HepG2 (cell line): ENCODE data around the gene TLN1. TPM values are rescaled to one million over a fixed set of nuclear protein-coding genes. Genes with fewer than 3 reads are reported as not detected.

Source experiments
- ATF4 ChIP-seq, 2 experiments: fragments of 450-650 bp in 1 of 2; sonication (generic) in 1 of 2; formaldehyde crosslinking; IDR thresholded peaks; 2 replicates each; pipeline versions ENCODE4 v1.5.0 to v1.8.0; 2020 to 2022; ENCODE audit warnings: mild to moderate bottlenecking in 1 of 2, missing genetic modification reagents in 1 of 2
- FOSL1 ChIP-seq: sonication (generic); formaldehyde crosslinking; IDR thresholded peaks from 2 replicates; pipeline ENCODE4 v1.9.0; 2021; ENCODE audit warnings: missing genetic modification reagents, borderline replicate concordance
- JUND ChIP-seq: sonication (generic); formaldehyde crosslinking; IDR thresholded peaks from 2 replicates; pipeline ENCODE4 v1.8.0; 2022; ENCODE audit warnings: mild to moderate bottlenecking, missing genetic modification reagents
- KDM2A ChIP-seq: sonication (generic); formaldehyde crosslinking; IDR thresholded peaks from 2 replicates; pipeline ENCODE4 v1.4.0; 2020; ENCODE audit warnings: low read depth, missing genetic modification reagents, borderline replicate concordance
- KLF16 ChIP-seq, 2 experiments: sonication (generic) in 1 of 2; formaldehyde crosslinking in 1 of 2; IDR thresholded peaks; 2 replicates each; pipeline versions ENCODE4 v1.6.1 to v1.8.0; 2016 to 2023; ENCODE audit warnings: missing genetic modification reagents in 2 of 2, missing compliant biosample characterization in 1 of 2
- MAFK ChIP-seq, 2 experiments: IDR thresholded peaks in 1 of 2; conservative IDR thresholded peaks in 1 of 2; 2 replicates each; pipeline ENCODE4 v1.6.1; 2011; ENCODE audit warnings: improper control_type of control experiment in 2 of 2, low read length in 2 of 2
- MED13 ChIP-seq: sonication (generic); formaldehyde crosslinking; IDR thresholded peaks from 2 replicates; pipeline ENCODE4 v1.5.0; 2020; ENCODE audit warnings: missing genetic modification reagents
- PPARG ChIP-seq: conservative IDR thresholded peaks from 2 replicates; pipeline ENCODE4 v1.6.1; 2016; ENCODE audit warnings: missing biosample characterization, missing genetic modification reagents
- SAP130 ChIP-seq: IDR thresholded peaks from 2 replicates; pipeline ENCODE4 v1.6.1; 2016; ENCODE audit warnings: low read depth
- TRIM22 ChIP-seq: fragments of 450-650 bp; IDR thresholded peaks from 2 replicates; pipeline ENCODE4 v1.6.1; 2017
- ZNF280D ChIP-seq: sonication (generic); formaldehyde crosslinking; IDR thresholded peaks from 2 replicates; pipeline ENCODE4 v1.5.1; 2020; ENCODE audit warnings: mild to moderate bottlenecking, missing genetic modification reagents
- ZNF317 ChIP-seq: sonication (generic); formaldehyde crosslinking; IDR thresholded peaks from 2 replicates; pipeline ENCODE4 v1.5.0; 2020; ENCODE audit warnings: mild to moderate bottlenecking, missing genetic modification reagents
- ZNF343 ChIP-seq: sonication (generic); formaldehyde crosslinking; IDR thresholded peaks from 2 replicates; pipeline ENCODE4 v1.4.0; 2020; ENCODE audit warnings: mild to moderate bottlenecking, missing genetic modification reagents
- ZNF598 ChIP-seq: sonication (generic); formaldehyde crosslinking; IDR thresholded peaks from 2 replicates; pipeline ENCODE4 v1.5.1; 2020; ENCODE audit warnings: mild to moderate bottlenecking, missing genetic modification reagents, borderline replicate concordance
- polyA plus RNA-seq, 8 experiments: library from polyadenylated mRNA; depleted of rRNA in 3 of 8; stranded (reverse) in 7 of 8; unstranded in 1 of 8; fragments of >200 nt; fragmentation: Illumina TruSeq in 4 of 8; extraction: Trizol in 4 of 8; gene quantifications; 2 replicates each; pipeline versions ENCODE4 v1.2.1 to v1.2.3, GENCODE V29; 2011 to 2016; ENCODE audit warnings: low read depth in 4 of 8, missing spikeins in 1 of 8, mixed read lengths in 1 of 8; ENCODE audit not compliant: insufficient read depth in 1 of 8
- total RNA-seq, 5 experiments: library from RNA; depleted of rRNA; stranded (reverse); fragments of >200 nt; fragmentation: Illumina TruSeq; extraction: Trizol; gene quantifications; 2 replicates each; pipeline ENCODE4 v1.2.3, GENCODE V29; 2016; ENCODE audit warnings: low read depth in 1 of 5
- TF ChIP-seq, protein P1 (sequence below): IDR thresholded peaks from 2 replicates; pipeline ENCODE4 v1.6.1; 2012; ENCODE audit warnings: low read depth, low read length, improper control_type of control experiment
- TF ChIP-seq, protein P2 (sequence below): sonication (generic); IDR thresholded peaks from 2 replicates; pipeline ENCODE4 v1.6.1; 2016; ENCODE audit warnings: low read depth, borderline replicate concordance
- TF ChIP-seq, protein P3 (sequence below): sonication (generic); formaldehyde crosslinking; IDR thresholded peaks from 2 replicates; pipeline ENCODE4 v1.5.0; 2020; ENCODE audit warnings: mild to moderate bottlenecking, missing genetic modification reagents

TLN1 gene
- total and polyA plus RNA-seq, 2 of the 13 experiments (the other 11 are each of a cell fraction or from before 2014, with no cell fraction given): 35.2 to 51.8 TPM

- TF ChIP-seq MAFK (conservative IDR thresholded peaks at IDR 0.05 in 1 of 2, IDR thresholded peaks at IDR 0.05 in 1 of 2; ENCODE audit: low read length in 2 of 2): peak; percentile 98 to 99
- TF ChIP-seq ATF4 (CRISPR knock-in tag; IDR thresholded peaks at IDR 0.05): peak in 1 of 2 experiments; percentile 33; a peak in 1 of 4 replicates
- 0 out of 4 replicates have a peak, but pooled peaks of 1 of the 2 experiments have one; percentile 19 for TF ChIP-seq KLF16 (CRISPR knock-in tag; IDR thresholded peaks at IDR 0.05)
- no peak for TF ChIP-seq ZNF343 (CRISPR knock-in tag)
- TF ChIP-seq, protein P1, sequence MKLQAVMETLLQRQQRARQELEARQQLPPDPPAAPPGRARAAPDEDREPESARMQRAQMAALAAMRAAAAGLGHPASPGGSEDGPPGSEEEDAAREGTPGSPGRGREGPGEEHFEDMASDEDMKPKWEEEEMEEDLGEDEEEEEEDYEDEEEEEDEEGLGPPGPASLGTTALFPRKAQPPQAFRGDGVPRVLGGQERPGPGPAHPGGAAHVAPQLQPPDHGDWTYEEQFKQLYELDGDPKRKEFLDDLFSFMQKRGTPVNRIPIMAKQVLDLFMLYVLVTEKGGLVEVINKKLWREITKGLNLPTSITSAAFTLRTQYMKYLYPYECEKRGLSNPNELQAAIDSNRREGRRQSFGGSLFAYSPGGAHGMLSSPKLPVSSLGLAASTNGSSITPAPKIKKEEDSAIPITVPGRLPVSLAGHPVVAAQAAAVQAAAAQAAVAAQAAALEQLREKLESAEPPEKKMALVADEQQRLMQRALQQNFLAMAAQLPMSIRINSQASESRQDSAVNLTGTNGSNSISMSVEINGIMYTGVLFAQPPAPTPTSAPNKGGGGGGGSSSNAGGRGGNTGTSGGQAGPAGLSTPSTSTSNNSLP: peak; percentile 53; the same call in 1 of the 2 replicates
- TF ChIP-seq MED13 (CRISPR knock-in tag): no peak
- TF ChIP-seq ZNF317 (CRISPR knock-in tag): 0 out of 2 replicates have a peak, but pooled peaks have one; percentile 21
- TF ChIP-seq, protein P2, sequence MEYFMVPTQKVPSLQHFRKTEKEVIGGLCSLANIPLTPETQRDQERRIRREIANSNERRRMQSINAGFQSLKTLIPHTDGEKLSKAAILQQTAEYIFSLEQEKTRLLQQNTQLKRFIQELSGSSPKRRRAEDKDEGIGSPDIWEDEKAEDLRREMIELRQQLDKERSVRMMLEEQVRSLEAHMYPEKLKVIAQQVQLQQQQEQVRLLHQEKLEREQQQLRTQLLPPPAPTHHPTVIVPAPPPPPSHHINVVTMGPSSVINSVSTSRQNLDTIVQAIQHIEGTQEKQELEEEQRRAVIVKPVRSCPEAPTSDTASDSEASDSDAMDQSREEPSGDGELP: no peak
- TF ChIP-seq, protein P3, sequence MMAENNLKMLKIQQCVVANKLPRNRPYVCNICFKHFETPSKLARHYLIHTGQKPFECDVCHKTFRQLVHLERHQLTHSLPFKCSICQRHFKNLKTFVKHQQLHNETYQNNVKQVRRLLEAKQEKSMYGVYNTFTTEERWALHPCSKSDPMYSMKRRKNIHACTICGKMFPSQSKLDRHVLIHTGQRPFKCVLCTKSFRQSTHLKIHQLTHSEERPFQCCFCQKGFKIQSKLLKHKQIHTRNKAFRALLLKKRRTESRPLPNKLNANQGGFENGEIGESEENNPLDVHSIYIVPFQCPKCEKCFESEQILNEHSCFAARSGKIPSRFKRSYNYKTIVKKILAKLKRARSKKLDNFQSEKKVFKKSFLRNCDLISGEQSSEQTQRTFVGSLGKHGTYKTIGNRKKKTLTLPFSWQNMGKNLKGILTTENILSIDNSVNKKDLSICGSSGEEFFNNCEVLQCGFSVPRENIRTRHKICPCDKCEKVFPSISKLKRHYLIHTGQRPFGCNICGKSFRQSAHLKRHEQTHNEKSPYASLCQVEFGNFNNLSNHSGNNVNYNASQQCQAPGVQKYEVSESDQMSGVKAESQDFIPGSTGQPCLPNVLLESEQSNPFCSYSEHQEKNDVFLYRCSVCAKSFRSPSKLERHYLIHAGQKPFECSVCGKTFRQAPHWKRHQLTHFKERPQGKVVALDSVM (CRISPR knock-in tag): peak; percentile 82
- peak; percentile 22; the same call in 1 of the 2 replicates for TF ChIP-seq ZNF280D (CRISPR knock-in tag)
- TF ChIP-seq PPARG (CRISPR knock-in tag): 0 out of 2 replicates have a peak, but pooled peaks have one; percentile 51
- peak; percentile 68; the same call in 1 of the 2 replicates for TF ChIP-seq FOSL1 (CRISPR knock-in tag)
- TF ChIP-seq SAP130: peak; percentile 61
- no peak for TF ChIP-seq TRIM22
- TF ChIP-seq JUND (CRISPR knock-in tag): peak; percentile 72; the same call in 1 of the 2 replicates
- peak; percentile 23; the same call in 1 of the 2 replicates for TF ChIP-seq KDM2A (CRISPR knock-in tag)
- TF ChIP-seq ZNF598 (CRISPR knock-in tag): no peak
Observed at GRCh38 chr9:35651956-35652828, 79.8 kb downstream of the TLN1 start (continued).
